ENCODE results near the gene PLIN4. TPM values are rescaled to one million over a fixed set of nuclear protein-coding genes. Genes with fewer than 3 reads are reported as not detected.

Gene PLIN4
- total and polyA plus RNA-seq, 2 donors (not counting 1 experiment from before 2014, with no cell fraction given): 0.07 to 5.3 TPM

DNA sequence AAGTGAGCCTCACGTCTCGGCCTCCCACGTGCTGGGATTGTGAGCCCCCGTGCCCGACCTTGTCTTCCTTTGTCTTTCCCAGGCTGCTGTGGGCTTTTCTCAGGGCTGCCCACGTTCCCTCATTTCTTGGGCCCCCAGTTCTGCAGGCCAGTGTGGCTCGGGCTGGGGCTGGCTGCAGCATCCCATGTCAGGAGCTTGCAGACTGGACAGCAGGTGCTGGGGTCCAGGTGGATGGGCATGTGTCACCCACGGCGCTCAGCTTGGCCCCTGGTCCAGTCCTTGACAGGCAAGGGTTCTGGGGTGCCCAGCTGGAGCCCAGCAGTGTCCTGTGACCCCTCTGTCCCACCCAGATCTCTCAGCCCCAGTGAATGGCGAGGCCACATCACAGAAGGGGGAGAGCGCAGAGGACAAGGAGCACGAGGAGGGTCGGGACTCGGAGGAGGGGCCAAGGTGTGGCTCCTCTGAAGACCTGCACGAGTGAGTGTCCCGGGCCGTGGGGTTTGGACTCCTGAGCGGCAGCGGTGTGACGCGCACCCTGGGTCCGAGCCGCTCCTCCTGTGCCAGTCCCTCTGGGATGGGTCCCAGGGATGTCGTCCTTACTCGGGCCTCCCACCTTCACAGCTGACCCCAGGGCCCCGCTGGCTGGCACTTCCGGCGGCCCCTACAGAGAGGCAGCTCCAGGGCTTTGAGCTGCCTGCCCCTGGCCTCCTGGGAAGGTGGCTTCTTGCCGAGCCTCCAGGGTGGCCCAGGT lies 17.3 kb downstream of the PLIN4 start:
- Histone ChIP-seq H3K9me3 (ENCODE audit: control insufficient read depth, insufficient read depth, low read depth, low read length) (no peaks in the 10 kb centered on the region), H3K36me3 (ENCODE audit: control insufficient read depth, insufficient read depth, low read length) (peaks cover 21% of the 10 kb centered on the region), H2AFZ (ENCODE audit: low read length) (no peak overlapping the region), H3K4me3 (replicated peaks in 1 of 4; ENCODE audit: control extremely low read depth in 1 of 4, insufficient read depth in 1 of 4, low read depth in 3 of 4, low read length in 4 of 4) (no peak overlapping the region), H3K27me3 (ENCODE audit: control insufficient read depth, insufficient read depth, low read length) (no peaks in the 10 kb centered on the region), H3K9ac (ENCODE audit: insufficient read depth, low read length) (no peak overlapping the region), H3K79me2 (ENCODE audit: control insufficient read depth, insufficient read depth, low read length) (no peaks in the 10 kb centered on the region), H3K4me2 (ENCODE audit: extremely low read depth, insufficient read depth, low read length) (no peak overlapping the region), H3K27ac (ENCODE audit: insufficient read depth, low read length) (no peak overlapping the region), H3K4me1 (ENCODE audit: control insufficient read depth, extremely low read depth, insufficient read depth, low read length) (no peaks in the 10 kb centered on the region), H4K20me1 (ENCODE audit: control insufficient read depth, extremely low read depth, insufficient read depth, low read length) (no peaks in the 10 kb centered on the region)
- no peak for DNase-seq (ENCODE audit: low read depth in 2 of 2)
- TF ChIP-seq, protein P1, sequence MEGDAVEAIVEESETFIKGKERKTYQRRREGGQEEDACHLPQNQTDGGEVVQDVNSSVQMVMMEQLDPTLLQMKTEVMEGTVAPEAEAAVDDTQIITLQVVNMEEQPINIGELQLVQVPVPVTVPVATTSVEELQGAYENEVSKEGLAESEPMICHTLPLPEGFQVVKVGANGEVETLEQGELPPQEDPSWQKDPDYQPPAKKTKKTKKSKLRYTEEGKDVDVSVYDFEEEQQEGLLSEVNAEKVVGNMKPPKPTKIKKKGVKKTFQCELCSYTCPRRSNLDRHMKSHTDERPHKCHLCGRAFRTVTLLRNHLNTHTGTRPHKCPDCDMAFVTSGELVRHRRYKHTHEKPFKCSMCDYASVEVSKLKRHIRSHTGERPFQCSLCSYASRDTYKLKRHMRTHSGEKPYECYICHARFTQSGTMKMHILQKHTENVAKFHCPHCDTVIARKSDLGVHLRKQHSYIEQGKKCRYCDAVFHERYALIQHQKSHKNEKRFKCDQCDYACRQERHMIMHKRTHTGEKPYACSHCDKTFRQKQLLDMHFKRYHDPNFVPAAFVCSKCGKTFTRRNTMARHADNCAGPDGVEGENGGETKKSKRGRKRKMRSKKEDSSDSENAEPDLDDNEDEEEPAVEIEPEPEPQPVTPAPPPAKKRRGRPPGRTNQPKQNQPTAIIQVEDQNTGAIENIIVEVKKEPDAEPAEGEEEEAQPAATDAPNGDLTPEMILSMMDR (conservative IDR thresholded peaks at IDR 0.05 in 1 of 2, IDR thresholded peaks at IDR 0.05 in 1 of 2; ENCODE audit: low read depth in 1 of 2, low read length in 2 of 2): no peak
- TF ChIP-seq EZH2 (IDR thresholded peaks at IDR 0.05; ENCODE audit: low read length, missing control alignments): no peak

DNA sequence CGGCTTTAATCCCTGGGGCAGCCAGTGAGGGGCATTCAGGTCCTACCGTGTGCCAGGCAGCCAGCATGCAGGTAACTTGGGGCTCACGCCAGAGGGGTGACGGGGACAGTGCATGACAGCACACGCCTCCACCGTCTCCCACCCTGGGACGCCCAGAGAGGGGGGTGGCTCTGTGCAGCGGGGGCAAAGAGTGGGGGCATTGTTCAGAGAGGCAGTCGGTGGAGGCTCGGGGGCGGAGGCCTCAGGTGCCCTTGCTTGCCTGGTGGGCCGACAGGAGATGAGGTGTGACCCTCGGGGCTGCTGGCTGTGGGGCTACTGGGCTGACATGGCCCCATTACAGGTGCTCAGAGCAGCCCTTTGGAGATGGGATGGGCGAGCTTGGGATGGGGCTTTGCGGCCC lies 18.4 kb downstream of the PLIN4 start:
- H3K4me1 ChIP-seq (ENCODE audit: control insufficient read depth, extremely low read depth, insufficient read depth, low read length): no peaks in the 10 kb centered on the region
- H4K20me1 ChIP-seq (ENCODE audit: control insufficient read depth, extremely low read depth, insufficient read depth, low read length): no peaks in the 10 kb centered on the region
- H3K4me3 ChIP-seq (replicated peaks in 1 of 4; ENCODE audit: control extremely low read depth in 1 of 4, insufficient read depth in 1 of 4, low read depth in 3 of 4, low read length in 4 of 4): no peak overlapping the region
- no peaks in the 10 kb centered on the region for H3K27me3 ChIP-seq (ENCODE audit: control insufficient read depth, insufficient read depth, low read length)
- no peak overlapping the region for H3K4me2 ChIP-seq (ENCODE audit: extremely low read depth, insufficient read depth, low read length)
- DNase-seq (ENCODE audit: low read depth in 2 of 2): no peak
- H3K79me2 ChIP-seq (ENCODE audit: control insufficient read depth, insufficient read depth, low read length): no peaks in the 10 kb centered on the region
- H3K36me3 ChIP-seq (ENCODE audit: control insufficient read depth, insufficient read depth, low read length): peaks cover 21% of the 10 kb centered on the region
- H3K9me3 ChIP-seq (ENCODE audit: control insufficient read depth, insufficient read depth, low read depth, low read length): no peaks in the 10 kb centered on the region
- TF ChIP-seq, protein P1 (conservative IDR thresholded peaks at IDR 0.05 in 1 of 2, IDR thresholded peaks at IDR 0.05 in 1 of 2; ENCODE audit: low read depth in 1 of 2, low read length in 2 of 2): no peak
- no peak for TF ChIP-seq EZH2 (IDR thresholded peaks at IDR 0.05; ENCODE audit: low read length, missing control alignments)
- H3K9ac ChIP-seq (ENCODE audit: insufficient read depth, low read length): no peak overlapping the region
- H3K27ac ChIP-seq (ENCODE audit: insufficient read depth, low read length): no peak overlapping the region
- H2AFZ ChIP-seq (ENCODE audit: low read length): no peak overlapping the region

DNA sequence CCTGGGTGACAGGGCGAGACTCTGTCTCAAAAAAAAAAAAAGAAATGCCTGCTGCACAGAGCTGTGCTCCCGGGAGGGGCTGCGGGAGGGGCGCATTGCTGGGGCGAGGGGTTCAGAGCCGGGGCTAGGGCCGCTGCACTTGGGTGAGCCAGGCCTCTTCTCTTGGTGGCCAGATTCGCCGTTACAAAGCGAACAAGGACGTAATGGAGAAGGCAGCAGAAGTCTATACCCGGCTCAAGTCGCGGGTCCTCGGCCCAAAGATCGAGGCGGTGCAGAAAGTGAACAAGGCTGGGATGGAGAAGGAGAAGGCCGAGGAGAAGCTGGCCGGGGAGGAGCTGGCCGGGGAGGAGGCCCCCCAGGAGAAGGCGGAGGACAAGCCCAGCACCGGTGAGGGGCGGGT lies 19.0 kb downstream of the PLIN4 start:
- Histone ChIP-seq H3K79me2 (ENCODE audit: control insufficient read depth, insufficient read depth, low read length) (no peaks in the 10 kb centered on the region), H3K27ac (ENCODE audit: insufficient read depth, low read length) (no peak overlapping the region), H3K36me3 (ENCODE audit: control insufficient read depth, insufficient read depth, low read length) (peaks cover 21% of the 10 kb centered on the region), H3K9me3 (ENCODE audit: control insufficient read depth, insufficient read depth, low read depth, low read length) (no peaks in the 10 kb centered on the region), H2AFZ (ENCODE audit: low read length) (no peak overlapping the region), H3K4me2 (ENCODE audit: extremely low read depth, insufficient read depth, low read length) (no peak overlapping the region), H3K9ac (ENCODE audit: insufficient read depth, low read length) (no peak overlapping the region), H3K4me3 (replicated peaks in 1 of 4; ENCODE audit: control extremely low read depth in 1 of 4, insufficient read depth in 1 of 4, low read depth in 3 of 4, low read length in 4 of 4) (no peak overlapping the region), H4K20me1 (ENCODE audit: control insufficient read depth, extremely low read depth, insufficient read depth, low read length) (no peaks in the 10 kb centered on the region), H3K27me3 (ENCODE audit: control insufficient read depth, insufficient read depth, low read length) (no peaks in the 10 kb centered on the region), H3K4me1 (ENCODE audit: control insufficient read depth, extremely low read depth, insufficient read depth, low read length) (no peaks in the 10 kb centered on the region)
- DNase-seq (ENCODE audit: low read depth in 2 of 2): no peak
- TF ChIP-seq, protein P1 (conservative IDR thresholded peaks at IDR 0.05 in 1 of 2, IDR thresholded peaks at IDR 0.05 in 1 of 2; ENCODE audit: low read depth in 1 of 2, low read length in 2 of 2): no peak
- TF ChIP-seq EZH2 (IDR thresholded peaks at IDR 0.05; ENCODE audit: low read length, missing control alignments): no peak
